DMS 273 (cell line): ENCODE results near the gene FBN1.

ENCODE experiments used
- DNase-seq: peaks from one replicate; lab custom pipeline; 2025; ENCODE audit not compliant: unreplicated experiment; lab: John Stamatoyannopoulos, UW

The FBN1 gene

DNA sequence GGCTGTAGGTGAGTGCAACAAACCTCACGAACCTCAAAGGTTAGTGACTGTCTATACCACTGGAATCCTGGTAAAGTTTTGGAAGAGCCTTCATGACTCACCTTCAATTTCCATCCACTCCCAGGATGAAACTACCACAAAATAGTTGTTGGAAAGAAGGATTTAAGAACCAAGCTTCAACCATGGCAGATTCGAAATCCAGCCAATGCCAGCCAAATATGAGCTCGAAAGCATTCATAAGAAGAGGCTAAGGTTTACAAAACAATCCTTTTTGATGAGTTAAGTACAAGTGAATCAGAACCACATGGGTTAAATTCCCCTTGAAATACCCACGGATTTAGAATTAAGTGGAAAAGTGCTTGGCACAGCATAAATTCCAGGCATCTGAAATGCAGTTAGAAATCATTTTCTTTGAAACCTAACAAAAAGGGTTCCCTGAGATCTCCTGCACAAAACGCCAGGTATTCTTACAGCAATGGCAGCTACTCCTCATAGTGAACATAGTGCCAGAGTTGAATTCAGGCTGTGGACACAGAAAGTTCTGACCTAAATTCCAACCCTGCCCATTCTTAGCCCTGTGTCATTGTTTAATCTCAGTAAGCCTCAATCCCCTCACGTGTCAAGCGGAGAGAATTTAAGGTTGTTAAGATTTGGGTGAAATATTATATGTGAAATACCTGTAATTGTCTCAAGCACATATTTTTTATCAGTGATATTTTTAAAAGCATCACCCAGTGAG lies 89.2 kb downstream of the FBN1 start:
- DNase-seq, result no peak

DNA sequence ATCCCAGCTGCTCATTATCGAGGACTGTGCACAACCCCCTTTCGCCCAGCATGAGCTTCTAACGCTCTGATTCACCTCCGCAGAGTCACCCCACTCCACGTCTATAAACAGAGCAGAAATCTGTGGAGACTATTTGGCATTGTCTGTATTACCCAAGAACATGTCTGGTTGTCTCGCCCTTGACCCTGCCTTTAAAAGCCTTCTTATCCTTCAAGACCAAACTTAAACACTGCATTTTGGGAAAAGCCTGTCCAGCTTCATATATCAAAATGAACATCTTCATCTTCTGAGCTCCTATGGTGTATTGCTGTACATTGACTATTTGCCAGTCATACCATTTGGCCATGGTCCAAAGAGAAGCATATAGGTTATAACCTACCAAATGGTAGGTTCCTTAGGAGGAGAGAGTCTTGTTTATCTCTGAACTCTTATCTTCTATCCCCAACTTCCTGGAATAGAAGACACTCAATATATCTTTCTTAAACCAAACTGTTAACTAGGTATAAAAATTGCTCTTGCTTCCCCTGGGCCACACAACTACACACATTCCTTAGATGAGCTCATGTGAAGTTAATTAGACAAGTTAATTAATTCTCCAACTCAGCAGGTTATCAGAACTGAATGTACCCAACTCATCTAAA lies 90.1 kb downstream of the FBN1 start:
- DNase-seq, result no peak

DNA sequence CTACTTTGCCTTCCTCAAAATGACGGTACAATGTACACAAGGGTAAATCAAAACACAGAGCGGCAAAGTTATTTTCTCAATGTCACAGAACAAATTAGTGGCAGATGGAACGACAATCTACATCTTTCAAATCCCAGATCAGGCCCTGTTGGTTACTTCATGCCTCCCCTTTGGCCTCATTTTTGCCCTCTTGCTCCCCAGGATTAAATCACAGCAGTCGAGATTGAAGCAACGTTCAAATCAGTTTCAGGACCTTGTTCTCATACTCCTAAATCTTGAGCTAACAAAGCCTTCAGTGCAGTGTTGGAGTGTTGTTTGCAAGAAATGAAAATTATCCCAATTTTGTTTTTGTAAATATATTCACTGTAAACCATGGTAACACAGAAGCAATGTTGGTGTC lies 91.4 kb downstream of the FBN1 start:
- DNase-seq, result no peak

DNA sequence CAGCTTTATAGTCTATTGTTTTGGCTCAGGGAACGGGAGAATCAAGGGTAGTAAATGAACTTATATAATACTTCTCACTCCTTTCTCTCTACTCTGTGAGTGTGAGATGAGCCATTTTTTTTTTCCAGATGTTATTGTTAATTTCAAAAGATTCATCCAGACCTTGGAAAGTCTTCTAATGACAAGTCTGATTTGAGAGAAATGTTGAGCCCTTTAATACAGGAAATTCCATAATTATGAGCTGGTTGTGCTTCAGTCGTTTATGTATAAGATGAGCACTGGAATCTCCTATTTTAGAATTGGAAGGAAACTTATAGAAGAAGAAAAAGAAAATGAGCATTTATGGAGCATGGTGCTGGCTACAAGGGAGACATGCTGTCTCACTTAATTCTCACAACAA lies 92.0 kb downstream of the FBN1 start:
- no peak for DNase-seq

DNA sequence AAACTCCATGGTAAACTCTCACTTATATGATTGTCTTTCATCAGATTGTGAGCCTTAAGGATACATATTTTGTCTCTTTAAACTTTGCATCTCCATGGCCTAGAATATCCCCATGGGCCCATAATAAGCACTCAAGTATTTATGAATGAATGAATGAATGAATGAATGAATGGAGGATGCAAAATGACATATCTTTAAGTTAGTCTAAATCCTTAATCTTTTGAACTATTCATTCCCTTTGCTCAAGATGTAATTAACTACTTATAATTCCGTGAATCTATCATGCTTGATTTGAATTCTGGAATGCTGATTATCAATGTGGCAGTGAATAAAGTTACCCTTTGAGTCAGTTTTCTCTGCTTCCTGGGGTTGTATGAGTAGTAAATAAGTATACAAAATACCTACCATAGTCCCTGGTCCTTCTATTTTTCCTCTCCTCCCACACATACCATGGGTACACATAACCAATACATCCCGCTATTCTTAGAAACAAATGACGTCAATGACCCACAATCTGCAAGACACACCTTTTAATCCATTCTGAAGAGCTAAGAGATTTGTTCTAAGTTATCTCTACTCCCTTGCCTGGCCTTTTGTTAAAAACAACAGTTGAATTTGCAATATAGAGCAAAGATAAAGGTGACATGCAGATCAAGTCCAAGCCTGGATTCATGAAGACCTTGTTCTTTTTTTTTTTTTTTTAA lies 94.5 kb downstream of the FBN1 start:
- no peak for DNase-seq

DNA sequence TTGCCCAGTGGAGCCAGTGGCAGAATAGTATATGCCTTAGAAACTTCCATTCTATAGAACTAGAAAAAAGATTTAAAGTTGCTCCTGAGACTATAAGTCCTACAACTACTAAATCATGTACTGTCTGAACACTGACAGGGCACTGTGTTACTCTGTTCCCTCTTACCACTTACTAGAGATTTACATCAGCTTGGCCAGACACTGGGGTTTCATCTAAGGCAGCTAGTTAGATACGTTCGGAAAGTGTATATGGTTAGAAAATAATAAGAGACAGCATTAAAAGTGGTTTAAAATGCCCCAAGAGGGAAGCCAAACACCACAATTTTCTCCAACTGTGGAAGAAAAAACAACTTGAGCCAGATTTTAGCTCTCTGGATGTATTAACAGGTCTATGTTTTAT lies 97.1 kb downstream of the FBN1 start:
- DNase-seq, result no peak

DNA sequence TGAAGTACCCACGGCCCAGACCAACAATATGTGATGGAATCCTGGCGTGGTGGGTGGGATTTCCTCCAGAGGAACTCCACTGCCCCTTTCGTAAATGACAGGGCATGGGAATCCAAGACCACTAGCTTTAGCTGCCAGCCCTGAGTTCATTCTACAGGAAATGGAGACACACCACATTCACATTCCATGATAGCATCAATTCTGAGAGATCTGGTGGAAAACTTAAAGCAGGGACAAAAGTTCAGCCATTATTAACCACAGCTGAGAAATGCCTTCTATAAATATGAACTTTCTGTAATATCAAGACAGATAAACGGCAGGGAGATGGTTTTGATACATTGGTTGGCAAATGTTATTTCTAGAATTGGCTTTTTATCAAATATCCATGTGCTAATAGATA lies 98.2 kb downstream of the FBN1 start:
- DNase-seq, result no peak

DNA sequence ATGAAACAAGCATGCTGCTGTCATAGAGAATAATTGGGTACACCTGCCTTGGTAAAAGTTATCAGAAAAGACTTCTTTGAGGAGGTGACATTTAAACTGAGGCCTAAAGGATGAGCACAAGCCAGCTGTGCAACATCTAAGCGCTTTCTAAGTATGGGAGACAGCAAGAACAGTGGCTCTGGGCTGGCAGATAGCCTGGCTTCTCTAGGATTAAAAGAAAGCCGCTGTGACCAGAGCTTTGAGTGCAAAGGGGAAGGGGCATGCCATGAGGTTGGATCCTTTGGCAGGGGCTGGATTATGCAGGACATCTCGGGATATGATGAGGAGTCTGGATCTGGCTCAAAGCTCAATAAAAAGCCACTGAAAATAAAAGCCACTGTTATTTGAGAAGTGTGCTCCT lies 99.2 kb downstream of the FBN1 start:
- no peak for DNase-seq

DNA sequence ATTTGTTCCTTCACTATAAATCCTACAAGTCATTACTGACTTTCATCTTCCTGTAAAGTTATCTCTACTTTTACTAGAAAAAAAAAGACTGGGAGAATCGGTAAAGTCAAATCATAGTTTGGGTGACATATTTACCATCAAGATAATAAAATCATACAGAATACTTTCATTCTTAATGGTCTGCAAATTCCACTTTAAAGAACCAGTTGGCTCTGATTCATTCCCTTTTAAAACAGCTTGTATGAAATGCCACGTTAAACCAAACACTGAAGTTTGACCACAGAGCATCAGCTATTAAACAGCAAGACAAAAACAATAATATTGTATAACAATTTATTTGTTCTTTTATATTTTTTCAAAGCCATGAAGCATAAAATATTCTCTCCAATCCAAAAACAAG lies 100.7 kb downstream of the FBN1 start:
- no peak for DNase-seq

DNA sequence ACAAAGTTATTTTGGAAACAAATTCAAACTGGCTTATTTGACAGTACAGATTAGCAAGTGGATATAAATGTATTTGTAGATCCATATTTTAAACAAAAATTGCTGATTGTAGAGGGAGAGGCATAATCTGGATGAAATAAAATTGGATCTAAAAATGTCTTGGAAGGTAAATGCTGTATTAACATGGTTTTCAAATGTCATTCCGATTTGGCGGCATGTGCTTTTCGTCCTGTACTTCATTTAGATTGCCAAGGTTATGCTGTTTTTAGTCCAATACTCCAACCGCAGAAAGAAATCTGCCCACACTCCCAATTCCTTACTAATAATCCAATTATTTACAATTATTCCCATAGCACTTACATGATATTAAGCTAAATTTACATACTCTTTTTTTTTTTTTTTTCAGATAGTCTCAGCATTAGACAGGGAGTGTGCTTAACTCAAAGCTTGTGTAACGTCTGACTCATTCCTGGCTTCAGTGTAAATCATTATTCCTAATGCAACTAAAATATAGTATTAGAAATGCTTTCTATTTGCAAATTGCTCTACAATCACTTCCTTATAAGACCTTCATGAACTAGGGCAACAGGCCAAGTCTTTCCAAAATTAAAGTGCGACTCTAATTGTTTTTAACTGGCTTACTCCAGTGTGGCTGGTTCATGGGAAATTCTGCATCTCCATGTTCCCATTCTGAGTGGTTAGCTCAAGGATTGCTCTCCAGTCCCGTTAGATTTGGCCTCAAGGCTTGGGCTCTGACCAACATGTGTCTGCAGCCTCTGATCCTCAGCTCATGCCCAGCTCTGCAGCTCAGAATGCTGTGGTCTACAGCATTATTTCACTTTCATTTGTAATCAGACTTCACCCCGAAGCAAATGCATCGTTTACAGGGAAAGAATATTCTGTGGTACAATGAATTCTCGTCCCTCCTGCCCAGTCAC lies 103.9 kb downstream of the FBN1 start:
- no peak for DNase-seq

DNA sequence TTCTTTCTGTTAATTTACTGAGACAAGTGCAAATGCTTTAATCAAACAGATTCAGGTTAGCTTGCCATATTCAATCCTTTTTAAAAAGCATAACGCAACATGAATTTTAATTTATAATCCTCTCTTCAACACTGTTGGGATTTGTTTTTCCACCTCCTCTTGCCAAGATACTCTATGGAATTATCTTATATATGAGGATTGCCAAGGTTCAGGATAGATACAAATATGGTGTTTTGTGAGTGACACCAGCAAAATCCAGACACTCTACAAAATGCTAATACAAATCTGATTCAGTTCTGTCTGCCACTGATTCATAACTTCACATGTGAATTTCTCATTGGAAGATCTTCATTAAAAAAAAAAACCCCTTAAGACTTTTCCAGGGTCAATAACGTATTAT lies 104.8 kb downstream of the FBN1 start:
- no peak for DNase-seq

DNA sequence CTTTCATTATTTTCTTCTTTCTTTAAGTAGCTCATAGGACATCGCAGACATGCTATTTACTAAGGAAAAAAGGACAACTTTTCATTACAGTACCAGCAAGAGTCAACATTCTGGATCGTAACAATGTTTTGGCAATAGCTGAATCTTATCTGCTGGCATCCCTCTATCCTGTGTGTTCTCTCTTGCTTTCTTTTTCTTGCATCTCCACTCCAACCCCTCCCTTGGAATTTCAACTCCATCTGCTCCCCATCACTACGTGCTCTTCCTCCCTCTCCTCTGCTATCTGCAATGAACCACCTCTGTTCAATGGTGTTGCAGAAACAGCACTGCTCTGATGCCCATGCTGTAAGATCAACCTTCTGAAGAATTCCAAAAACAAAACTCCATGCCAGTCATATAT lies 106.6 kb downstream of the FBN1 start:
- no peak for DNase-seq

DNA sequence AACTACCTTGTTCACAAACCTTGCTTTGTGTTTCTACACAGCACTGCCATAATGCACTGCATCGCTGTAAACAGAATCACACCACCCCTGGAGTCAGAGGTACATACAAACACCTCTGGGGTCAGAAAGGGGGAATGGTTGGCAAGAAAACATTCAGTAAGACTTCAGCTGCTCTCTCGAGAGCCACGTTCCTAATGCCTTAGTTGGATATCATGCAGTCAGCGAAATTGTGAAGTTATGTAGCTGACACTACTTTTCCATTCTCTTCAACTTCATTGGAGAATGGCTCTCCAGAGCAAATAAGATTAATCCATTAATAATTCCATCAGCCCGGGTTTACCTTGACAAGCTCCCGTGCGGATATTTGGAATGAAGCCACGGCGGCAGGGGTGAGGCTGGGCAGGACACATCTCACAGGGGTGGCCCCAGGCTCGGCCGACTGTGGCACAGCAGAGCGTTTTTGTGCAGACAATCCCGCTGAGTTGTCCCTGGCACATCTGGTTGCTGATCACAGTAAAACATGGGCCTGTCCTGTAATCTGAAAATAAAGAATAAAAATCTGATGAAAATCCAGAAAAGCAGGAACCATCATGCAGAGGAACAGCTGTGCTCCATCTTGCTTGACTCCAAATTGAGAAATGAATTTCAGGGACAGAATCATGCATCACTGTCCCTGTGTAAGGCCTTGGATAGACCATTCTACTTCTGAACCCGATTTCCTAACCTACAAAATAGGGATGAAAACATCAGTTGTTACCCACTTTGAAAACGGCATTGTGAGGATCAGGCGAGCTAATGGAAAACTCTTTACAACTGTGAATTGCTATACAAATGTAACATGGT lies 108.0 kb downstream of the FBN1 start:
- DNase-seq, result no peak

DNA sequence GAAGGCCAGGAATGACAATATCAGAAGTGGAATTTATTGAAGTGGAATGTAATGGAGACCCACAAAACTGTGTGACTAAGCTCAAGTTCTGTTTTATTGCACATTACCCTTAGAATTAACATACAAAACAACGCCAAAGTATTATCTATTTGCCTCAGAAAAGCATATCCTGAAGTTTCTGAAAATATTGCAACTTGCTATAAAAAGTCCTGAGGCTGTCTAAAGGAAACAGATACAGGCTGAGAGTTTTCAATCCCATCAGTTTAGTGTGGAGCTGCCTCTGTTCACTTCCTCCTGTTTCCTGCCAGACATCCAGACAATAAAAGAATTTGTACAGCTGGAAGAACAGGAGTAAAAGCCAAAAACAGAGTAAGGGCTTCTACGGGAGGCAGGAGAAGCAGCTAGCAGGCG lies 108.8 kb downstream of the FBN1 start:
- no peak for DNase-seq

DNA sequence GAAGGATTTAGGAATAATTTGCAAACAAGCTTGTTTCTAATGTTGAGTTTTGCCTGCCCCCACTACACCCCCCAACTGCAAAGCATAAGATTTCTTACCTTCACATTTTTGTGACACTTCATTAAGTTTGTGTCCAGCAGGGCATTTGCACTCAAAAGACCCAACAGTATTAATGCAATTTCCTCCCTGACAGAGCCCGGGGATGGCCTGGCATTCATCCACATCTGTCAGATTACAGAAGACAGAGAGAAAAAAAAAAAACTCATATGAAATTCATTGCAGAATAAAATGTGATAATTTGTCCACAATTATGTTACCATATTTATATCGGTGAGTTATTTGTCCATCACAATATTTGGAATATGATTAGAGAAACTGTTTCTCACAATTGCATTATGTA lies 111.5 kb downstream of the FBN1 start:
- DNase-seq, result no peak

DNA sequence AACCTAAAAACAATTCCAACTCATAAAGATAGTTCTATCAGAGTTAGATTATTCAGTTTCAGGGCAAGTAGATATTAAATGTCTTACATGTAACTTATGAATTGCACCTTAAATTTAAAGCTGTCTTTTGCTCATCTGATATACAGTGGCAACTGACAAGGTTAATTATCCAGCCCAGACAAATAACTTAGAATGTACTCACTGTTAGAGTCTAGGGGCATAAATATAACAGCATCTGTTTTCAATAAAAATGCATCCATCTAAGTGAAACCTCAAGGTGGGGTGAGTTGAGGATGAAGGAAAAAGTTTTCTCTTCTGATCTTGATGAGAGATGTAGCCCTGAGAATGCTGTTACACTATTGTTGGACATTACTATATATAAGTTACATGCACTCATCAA lies 112.6 kb downstream of the FBN1 start:
- no peak for DNase-seq

DNA sequence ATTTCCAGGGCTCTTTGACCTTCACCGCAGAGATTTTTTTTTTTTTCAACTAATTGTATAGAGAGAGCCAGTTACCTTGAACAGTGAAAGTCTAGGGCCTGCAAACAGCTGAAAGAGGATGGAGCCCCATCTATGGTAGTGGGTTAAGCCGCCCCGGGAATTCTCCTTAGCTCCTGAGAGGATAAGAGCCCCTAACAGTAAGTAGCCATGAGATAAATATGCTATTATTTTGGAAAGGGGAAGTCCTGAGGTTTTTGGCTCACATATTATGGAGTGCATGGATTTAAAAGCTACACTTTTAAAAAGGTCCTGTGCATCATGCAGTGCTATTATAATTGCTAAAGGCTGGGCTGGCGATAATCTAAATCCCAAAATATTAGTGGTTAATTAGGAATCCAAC lies 115.0 kb downstream of the FBN1 start:
- DNase-seq, result no peak

DNA sequence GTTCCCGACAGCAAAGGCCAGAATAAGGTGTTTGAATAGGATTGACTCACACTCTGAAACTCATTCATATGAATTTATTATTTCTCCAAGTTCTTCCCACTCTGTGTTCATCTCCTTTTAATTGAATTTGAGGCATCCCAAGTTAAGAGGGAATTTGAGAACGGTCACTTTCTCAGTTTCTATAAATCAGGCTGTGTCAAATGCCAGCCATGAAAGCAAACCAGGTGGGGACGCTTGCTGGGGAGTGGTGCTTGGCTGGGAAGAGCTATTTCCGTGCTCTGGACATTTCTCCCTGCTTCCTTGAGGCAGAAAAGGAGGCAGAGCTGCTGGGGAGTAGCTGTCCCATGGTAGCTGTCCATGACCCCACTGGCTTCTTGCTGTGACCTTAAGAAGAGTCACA lies 116.6 kb downstream of the FBN1 start:
- DNase-seq, result no peak

DNA sequence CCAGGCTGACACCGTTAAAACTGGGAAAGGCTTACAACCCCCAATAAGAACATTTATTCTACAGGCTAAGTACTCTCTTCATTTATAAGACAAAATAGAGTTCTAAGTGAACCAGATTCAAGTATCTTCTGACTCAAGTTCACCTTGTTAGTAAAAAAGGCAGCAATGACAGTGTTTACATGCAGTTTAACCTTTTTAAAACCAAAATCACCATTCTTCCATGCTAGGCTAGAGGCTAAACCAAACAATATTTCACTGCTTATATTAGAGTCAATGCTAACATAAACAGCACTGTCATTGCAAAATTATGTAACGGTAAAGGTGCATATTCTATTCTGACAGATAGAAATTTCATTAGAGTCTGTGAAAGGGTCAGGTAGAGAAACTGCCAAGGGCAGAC lies 118.0 kb downstream of the FBN1 start:
- DNase-seq, result no peak

DNA sequence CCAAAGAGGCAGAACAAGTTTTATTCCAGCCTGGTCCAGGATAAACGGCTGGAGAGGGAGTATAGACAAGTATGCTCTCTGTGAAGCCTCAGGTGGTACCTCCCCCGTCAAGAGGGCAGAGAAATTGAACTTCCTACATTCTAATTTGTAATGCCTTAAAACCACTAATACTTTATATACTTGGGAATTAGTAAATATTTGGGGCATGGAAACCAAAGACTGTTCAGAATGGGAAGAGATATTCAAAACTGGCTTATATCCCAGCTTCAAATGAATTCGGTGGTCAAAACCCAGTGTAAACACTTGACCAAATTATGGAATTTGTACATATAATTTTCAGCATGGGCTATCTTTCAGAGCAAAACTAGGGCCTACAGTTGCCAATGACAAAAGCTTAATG lies 122.6 kb downstream of the FBN1 start:
- no peak for DNase-seq
